ENCODE results near the gene TRAPPC1. TPM values are rescaled to one million over a fixed set of nuclear protein-coding genes. Genes with fewer than 3 reads are reported as not detected.

TRAPPC1 gene
- total RNA-seq, 2 donors from 2014 or later: 14.6 to 36.1 TPM

DNA sequence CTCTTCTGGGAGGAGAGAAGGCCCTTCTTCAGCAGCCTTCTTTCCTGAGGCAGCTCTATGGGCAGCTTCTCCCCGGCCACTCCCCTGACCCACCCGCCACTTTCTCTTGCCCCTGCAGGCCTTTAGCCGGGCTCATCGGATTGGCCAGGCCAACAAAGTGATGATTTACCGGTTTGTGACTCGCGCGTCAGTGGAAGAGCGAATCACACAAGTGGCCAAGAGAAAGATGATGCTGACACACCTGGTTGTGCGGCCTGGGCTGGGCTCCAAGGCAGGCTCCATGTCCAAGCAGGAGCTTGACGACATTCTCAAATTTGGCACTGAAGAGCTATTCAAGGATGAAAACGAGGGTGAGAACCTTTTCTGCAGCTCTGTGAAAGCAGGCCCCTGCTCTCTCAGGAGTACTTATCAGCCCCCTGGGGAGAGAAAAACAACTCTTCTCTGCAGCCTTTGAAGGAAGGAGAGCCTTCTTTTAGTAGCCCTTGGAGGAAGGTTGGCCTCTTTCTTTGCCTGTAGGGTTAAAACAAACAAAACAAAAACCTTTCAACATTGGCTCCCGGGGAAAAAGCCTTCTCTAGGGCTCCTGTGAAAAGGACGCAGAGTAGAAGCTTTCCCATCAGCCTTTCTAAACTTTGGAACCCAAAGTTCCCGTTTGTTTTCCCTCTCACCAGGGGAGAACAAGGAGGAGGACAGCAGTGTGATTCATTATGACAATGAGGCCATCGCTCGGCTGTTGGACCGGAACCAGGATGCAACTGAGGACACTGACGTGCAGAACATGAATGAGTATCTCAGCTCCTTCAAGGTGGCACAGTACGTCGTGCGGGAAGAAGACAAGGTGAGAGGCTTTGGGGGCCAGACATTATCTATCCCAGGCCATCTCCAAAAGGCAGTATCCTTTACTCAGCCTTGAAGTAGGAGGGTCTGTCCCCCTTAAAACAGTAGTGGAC lies 28.3 kb downstream of the TRAPPC1 start:
- H3K4me3 ChIP-seq: no peak overlapping the region
- TF ChIP-seq, protein P1, sequence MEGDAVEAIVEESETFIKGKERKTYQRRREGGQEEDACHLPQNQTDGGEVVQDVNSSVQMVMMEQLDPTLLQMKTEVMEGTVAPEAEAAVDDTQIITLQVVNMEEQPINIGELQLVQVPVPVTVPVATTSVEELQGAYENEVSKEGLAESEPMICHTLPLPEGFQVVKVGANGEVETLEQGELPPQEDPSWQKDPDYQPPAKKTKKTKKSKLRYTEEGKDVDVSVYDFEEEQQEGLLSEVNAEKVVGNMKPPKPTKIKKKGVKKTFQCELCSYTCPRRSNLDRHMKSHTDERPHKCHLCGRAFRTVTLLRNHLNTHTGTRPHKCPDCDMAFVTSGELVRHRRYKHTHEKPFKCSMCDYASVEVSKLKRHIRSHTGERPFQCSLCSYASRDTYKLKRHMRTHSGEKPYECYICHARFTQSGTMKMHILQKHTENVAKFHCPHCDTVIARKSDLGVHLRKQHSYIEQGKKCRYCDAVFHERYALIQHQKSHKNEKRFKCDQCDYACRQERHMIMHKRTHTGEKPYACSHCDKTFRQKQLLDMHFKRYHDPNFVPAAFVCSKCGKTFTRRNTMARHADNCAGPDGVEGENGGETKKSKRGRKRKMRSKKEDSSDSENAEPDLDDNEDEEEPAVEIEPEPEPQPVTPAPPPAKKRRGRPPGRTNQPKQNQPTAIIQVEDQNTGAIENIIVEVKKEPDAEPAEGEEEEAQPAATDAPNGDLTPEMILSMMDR (IDR thresholded peaks at IDR 0.05): no peak
- H3K9me3 ChIP-seq: no peaks in the 10 kb centered on the region
- no peaks in the 10 kb centered on the region for H3K27me3 ChIP-seq (replicated peaks; ENCODE audit: insufficient read depth)
- no peak for ATAC-seq (ENCODE audit: insufficient number of reproducible peaks, low FRiP score, low read depth)
- no peak overlapping the region for H3K27ac ChIP-seq
- no peaks in the 10 kb centered on the region for H3K4me1 ChIP-seq (ENCODE audit: control insufficient read depth in 1 of 2, low read depth in 2 of 2)
- H3K36me3 ChIP-seq: peaks cover 86% of the 10 kb centered on the region
- no peak for DNase-seq (ENCODE audit: low spot score)

DNA sequence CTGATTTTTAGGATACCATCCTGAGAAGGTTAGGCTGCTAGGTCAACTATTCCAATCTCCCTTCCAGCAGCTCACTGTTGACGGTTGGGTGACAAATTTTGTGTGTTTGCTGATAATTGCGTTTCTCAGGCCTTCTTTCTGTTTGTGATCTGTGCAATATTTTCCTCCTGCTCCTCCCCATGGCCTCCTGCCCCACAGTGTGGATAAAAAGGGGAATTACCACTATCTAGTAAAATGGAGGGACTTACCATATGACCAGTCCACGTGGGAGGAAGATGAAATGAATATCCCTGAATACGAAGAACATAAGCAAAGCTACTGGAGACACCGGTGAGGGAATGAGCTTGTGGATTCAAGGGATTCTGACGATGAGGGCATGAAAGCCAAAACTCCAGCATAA lies 34.0 kb downstream of the TRAPPC1 start:
- Histone ChIP-seq H3K4me1 (ENCODE audit: control insufficient read depth in 1 of 2, low read depth in 2 of 2) (no peaks in the 10 kb centered on the region), H3K36me3 (peaks cover 70% of the 10 kb centered on the region), H3K27me3 (replicated peaks; ENCODE audit: insufficient read depth) (no peaks in the 10 kb centered on the region), H3K4me3 (no peak overlapping the region), H3K9me3 (no peaks in the 10 kb centered on the region), H3K27ac (no peak overlapping the region)
- DNase-seq (ENCODE audit: low spot score): no peak
- ATAC-seq (ENCODE audit: insufficient number of reproducible peaks, low FRiP score, low read depth): no peak
- TF ChIP-seq, protein P1 (IDR thresholded peaks at IDR 0.05): no peak

DNA sequence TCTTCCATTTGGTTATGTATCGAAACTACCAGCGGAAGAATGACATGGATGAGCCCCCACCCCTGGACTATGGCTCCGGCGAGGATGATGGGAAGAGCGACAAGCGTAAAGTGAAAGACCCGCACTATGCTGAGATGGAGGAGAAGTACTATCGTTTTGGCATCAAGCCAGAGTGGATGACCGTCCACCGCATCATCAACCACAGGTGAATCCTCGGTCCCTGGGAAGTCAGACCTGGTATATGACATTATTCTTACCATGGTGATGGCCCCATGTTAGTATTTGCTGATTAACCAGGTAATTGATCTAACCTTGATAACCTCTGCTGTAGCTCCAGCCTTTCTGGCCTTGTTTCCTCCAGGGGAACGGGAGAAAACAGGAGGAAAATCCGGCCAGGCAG lies 34.7 kb downstream of the TRAPPC1 start:
- H3K36me3 ChIP-seq: peaks cover 65% of the 10 kb centered on the region
- TF ChIP-seq, protein P1 (IDR thresholded peaks at IDR 0.05): no peak

DNA sequence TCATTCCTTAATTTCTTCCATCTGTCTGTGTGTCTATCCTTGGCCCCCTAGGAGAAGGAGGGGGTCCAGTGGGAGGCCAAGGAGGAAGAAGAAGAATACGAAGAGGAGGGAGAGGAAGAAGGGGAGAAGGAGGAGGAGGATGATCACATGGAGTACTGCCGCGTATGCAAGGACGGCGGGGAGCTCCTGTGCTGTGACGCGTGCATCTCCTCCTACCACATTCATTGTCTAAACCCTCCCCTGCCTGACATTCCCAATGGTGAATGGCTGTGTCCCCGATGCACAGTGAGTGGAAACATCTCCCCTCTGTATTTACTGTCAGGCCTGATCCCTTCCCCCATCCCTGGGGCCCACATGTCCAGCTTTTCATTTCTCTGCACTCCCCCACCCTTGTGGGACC lies 36.9 kb downstream of the TRAPPC1 start:
- Histone ChIP-seq H3K27me3 (replicated peaks; ENCODE audit: insufficient read depth) (no peaks in the 10 kb centered on the region), H3K36me3 (peaks cover 64% of the 10 kb centered on the region), H3K9me3 (no peaks in the 10 kb centered on the region), H3K27ac (no peak overlapping the region), H3K4me1 (ENCODE audit: control insufficient read depth in 1 of 2, low read depth in 2 of 2) (peaks cover 0 to 3% of the 10 kb centered on the region in 2 donors), H3K4me3 (no peak overlapping the region)
- DNase-seq (ENCODE audit: low spot score) (no peak), ATAC-seq (ENCODE audit: insufficient number of reproducible peaks, low FRiP score, low read depth) (no peak)
- TF ChIP-seq, protein P1 (IDR thresholded peaks at IDR 0.05): no peak

More for the DNA sequence above, 34.7 kb downstream of the TRAPPC1 start:
- Histone ChIP-seq H3K9me3 (no peaks in the 10 kb centered on the region), H3K27ac (no peak overlapping the region), H3K4me3 (no peak overlapping the region), H3K4me1 (ENCODE audit: control insufficient read depth in 1 of 2, low read depth in 2 of 2) (no peaks in the 10 kb centered on the region), H3K27me3 (replicated peaks; ENCODE audit: insufficient read depth) (no peaks in the 10 kb centered on the region)
- DNase-seq (ENCODE audit: low spot score) (no peak), ATAC-seq (ENCODE audit: insufficient number of reproducible peaks, low FRiP score, low read depth) (no peak)

DNA sequence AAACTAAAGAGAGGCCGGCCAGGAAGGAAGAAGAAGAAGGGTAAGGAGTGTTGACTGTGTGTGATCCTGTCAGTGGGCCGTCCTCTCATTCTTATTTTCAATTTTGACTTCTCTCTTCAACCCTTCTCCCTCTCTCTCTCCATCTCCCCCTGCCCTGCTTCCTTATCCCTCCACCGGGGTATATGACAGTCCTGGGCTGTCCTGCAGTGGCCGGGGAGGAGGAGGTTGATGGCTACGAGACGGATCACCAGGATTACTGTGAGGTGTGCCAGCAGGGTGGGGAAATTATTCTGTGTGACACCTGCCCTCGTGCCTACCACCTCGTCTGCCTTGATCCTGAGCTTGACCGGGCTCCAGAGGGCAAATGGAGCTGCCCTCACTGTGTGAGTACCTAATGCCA lies 37.5 kb downstream of the TRAPPC1 start:
- H3K27me3 ChIP-seq (replicated peaks; ENCODE audit: insufficient read depth): no peaks in the 10 kb centered on the region
- DNase-seq (ENCODE audit: low spot score) (no peak), ATAC-seq (ENCODE audit: insufficient number of reproducible peaks, low FRiP score, low read depth) (no peak)
- TF ChIP-seq, protein P1 (IDR thresholded peaks at IDR 0.05): no peak
- H3K4me1 ChIP-seq (ENCODE audit: control insufficient read depth in 1 of 2, low read depth in 2 of 2): peaks cover 4 to 9% of the 10 kb centered on the region in 2 donors
- no peak overlapping the region for H3K27ac ChIP-seq
- H3K36me3 ChIP-seq: peaks cover 58% of the 10 kb centered on the region
- H3K4me3 ChIP-seq: no peak overlapping the region
- H3K9me3 ChIP-seq: no peaks in the 10 kb centered on the region

Measured in thoracic aorta (tissue), 2 donors.